Fibroblast of lung (primary cell): ENCODE results near the gene L3MBTL4. TPM values are rescaled to one million over a fixed set of nuclear protein-coding genes. Genes with fewer than 3 reads are reported as not detected.

ENCODE experiments used
- DNase-seq, 2 donors: peaks; one replicate each; pipeline versions ENCODE4 v3.0.0 to v3.0.0-alpha.2; 2010; ENCODE audit warnings: low read depth in 2 of 2
- H2AFZ ChIP-seq: 2 replicates; pipeline ENCODE4 v1.5.1; 2012; ENCODE audit warnings: low read length, control low read depth, inconsistent platforms
- H3K27ac ChIP-seq: 2 replicates; pipeline ENCODE4 v1.5.1; 2011; ENCODE audit warnings: low read length, control low read depth; ENCODE audit not compliant: insufficient read depth
- H3K27me3 ChIP-seq: 2 replicates; pipeline ENCODE4 v1.5.1; 2011; ENCODE audit warnings: mild to moderate bottlenecking, low read length; ENCODE audit not compliant: control insufficient read depth, insufficient read depth
- H3K36me3 ChIP-seq: 2 replicates; pipeline ENCODE4 v1.5.1; 2011; ENCODE audit warnings: low read length; ENCODE audit not compliant: control insufficient read depth, insufficient read depth
- H3K4me1 ChIP-seq: 2 replicates; pipeline ENCODE4 v1.5.1; 2011; ENCODE audit warnings: low read length; ENCODE audit not compliant: control insufficient read depth, insufficient read depth; ENCODE audit errors: extremely low read depth
- H3K4me2 ChIP-seq: 2 replicates; pipeline ENCODE4 v1.5.1; 2011; ENCODE audit warnings: low read length, control low read depth; ENCODE audit not compliant: insufficient read depth; ENCODE audit errors: extremely low read depth
- H3K4me3 ChIP-seq, 4 experiments: fragments of 200-600 bp in 1 of 4; sonication (generic) in 1 of 4; replicated peaks in 1 of 4; 2 replicates each; pipeline ENCODE4 v1.5.1; 2011 to 2016; ENCODE audit warnings: low read length in 4 of 4, low read depth in 3 of 4, mild to moderate bottlenecking in 3 of 4, control low read depth in 2 of 4, inconsistent platforms in 1 of 4, mixed read lengths in 1 of 4; ENCODE audit not compliant: insufficient read depth in 1 of 4; ENCODE audit errors: control extremely low read depth in 1 of 4
- H3K79me2 ChIP-seq: 2 replicates; pipeline ENCODE4 v1.5.1; 2012; ENCODE audit warnings: mild to moderate bottlenecking, low read length, inconsistent platforms; ENCODE audit not compliant: control insufficient read depth, insufficient read depth
- H3K9ac ChIP-seq: 2 replicates; pipeline ENCODE4 v1.5.1; 2011; ENCODE audit warnings: mild to moderate bottlenecking, low read length, control low read depth; ENCODE audit not compliant: insufficient read depth
- H3K9me3 ChIP-seq: 2 replicates; pipeline ENCODE4 v1.5.1; 2012; ENCODE audit warnings: low read depth, low read length; ENCODE audit not compliant: control insufficient read depth, insufficient read depth
- H4K20me1 ChIP-seq: 2 replicates; pipeline ENCODE4 v1.5.1; 2011; ENCODE audit warnings: low read length; ENCODE audit not compliant: control insufficient read depth, insufficient read depth; ENCODE audit errors: extremely low read depth
- EZH2 ChIP-seq: IDR thresholded peaks from 2 replicates; pipeline ENCODE4 v1.5.1; 2012; ENCODE audit warnings: low read length, control low read depth, mild to moderate bottlenecking; ENCODE audit errors: missing control alignments
- polyA plus RNA-seq, 2 donors: library from polyadenylated mRNA; depleted of rRNA in 1 of 2; stranded (reverse) in 1 of 2; unstranded in 1 of 2; fragments of >200 nt; gene quantifications; 2 replicates each; pipeline ENCODE4 v1.2.1, GENCODE V29; 2011 to 2012; ENCODE audit warnings: missing spikeins in 1 of 2
- total RNA-seq: library from RNA; depleted of rRNA; stranded (reverse); fragments of >200 nt; gene quantifications from 2 replicates; pipeline ENCODE4 v1.2.1, GENCODE V29; 2014
- TF ChIP-seq, protein P1 (sequence below), 2 donors: IDR thresholded peaks in 1 of 2; conservative IDR thresholded peaks in 1 of 2; 1 replicate in 1 of 2; 2 replicates in 1 of 2; pipeline ENCODE4 v1.5.1; 2011 to 2012; ENCODE audit warnings: low read length in 2 of 2, control low read depth in 1 of 2, inconsistent platforms in 1 of 2, low read depth in 1 of 2, mild to moderate bottlenecking in 1 of 2

The L3MBTL4 gene
- total and polyA plus RNA-seq, 2 donors (not counting 1 experiment from before 2014, with no cell fraction given): 0.06 to 0.33 TPM

DNA sequence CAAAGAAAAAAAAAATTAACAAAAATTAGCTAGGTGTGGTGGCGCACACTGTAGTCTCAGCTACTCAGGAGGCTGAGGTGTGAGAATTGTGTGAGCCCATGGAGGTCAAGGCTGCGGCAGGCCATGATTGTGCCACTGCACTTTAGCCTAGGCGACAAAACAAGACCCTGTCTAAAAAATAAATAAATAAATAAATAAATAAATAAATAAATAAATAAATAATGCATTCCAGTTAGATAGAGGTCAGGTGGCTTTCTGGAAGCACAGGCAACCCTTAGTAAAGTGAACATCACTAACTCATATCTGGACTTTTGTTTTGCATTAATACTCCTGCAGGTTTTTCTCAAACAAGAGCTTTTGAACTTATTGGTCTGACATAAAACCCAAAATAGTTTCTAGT lies 206.8 kb downstream of the L3MBTL4 start:
- TF ChIP-seq, protein P1, sequence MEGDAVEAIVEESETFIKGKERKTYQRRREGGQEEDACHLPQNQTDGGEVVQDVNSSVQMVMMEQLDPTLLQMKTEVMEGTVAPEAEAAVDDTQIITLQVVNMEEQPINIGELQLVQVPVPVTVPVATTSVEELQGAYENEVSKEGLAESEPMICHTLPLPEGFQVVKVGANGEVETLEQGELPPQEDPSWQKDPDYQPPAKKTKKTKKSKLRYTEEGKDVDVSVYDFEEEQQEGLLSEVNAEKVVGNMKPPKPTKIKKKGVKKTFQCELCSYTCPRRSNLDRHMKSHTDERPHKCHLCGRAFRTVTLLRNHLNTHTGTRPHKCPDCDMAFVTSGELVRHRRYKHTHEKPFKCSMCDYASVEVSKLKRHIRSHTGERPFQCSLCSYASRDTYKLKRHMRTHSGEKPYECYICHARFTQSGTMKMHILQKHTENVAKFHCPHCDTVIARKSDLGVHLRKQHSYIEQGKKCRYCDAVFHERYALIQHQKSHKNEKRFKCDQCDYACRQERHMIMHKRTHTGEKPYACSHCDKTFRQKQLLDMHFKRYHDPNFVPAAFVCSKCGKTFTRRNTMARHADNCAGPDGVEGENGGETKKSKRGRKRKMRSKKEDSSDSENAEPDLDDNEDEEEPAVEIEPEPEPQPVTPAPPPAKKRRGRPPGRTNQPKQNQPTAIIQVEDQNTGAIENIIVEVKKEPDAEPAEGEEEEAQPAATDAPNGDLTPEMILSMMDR (conservative IDR thresholded peaks at IDR 0.05 in 1 of 2, IDR thresholded peaks at IDR 0.05 in 1 of 2; ENCODE audit: low read depth in 1 of 2, low read length in 2 of 2): no peak
- no peak for TF ChIP-seq EZH2
- Histone ChIP-seq H3K4me3 (no peak overlapping the region), H3K4me2 (no peak overlapping the region), H2AFZ (no peak overlapping the region), H3K27ac (no peak overlapping the region), H3K36me3 (no peaks in the 10 kb centered on the region), H3K4me1 (no peaks in the 10 kb centered on the region), H3K27me3 (no peaks in the 10 kb centered on the region), H3K9me3 (no peaks in the 10 kb centered on the region), H3K9ac (no peak overlapping the region), H3K79me2 (no peaks in the 10 kb centered on the region), H4K20me1 (no peaks in the 10 kb centered on the region)
- no peak for DNase-seq

DNA sequence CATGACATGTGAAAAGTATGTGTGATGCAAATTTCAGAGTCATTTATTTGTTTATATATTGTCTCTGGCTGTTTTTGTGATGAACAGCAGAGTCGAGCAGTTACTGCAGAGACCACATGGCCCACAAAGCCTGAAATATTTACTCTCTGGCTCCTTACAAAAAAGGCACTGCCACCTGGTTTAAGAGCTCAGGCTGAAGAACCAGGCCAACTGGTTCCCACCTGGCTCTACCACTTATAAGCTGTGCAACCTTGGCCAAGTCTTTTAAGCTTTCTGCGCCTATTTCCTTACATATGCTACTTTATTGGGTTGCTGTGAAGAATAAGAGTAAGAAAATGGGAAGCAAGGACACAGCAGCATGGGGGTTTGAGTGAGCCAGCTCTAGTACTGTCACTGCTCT lies 207.6 kb downstream of the L3MBTL4 start:
- H4K20me1 ChIP-seq: no peaks in the 10 kb centered on the region
- no peak for DNase-seq
- TF ChIP-seq, protein P1 (conservative IDR thresholded peaks at IDR 0.05 in 1 of 2, IDR thresholded peaks at IDR 0.05 in 1 of 2; ENCODE audit: low read depth in 1 of 2, low read length in 2 of 2): no peak
- no peak for TF ChIP-seq EZH2

DNA sequence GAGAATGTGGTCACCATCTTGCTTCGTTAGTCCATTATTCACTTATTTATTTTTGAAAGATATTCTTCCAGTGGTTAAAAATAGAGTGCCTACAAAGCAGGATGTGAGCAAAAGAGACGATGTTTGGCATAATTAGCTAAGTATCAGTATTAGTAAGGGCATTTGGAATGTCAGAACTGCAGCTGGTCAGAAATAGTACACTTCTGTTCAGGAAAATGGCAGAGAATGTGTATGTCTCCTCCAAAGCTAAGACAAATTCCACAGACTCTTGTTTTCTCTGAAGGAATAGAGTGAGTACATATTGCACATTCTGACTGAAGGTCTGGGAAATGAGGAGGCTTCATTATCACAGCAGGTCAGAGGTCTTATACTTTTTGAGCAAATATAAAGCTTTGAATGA lies 209.0 kb downstream of the L3MBTL4 start:
- H3K4me1 ChIP-seq: no peaks in the 10 kb centered on the region
- H3K4me2 ChIP-seq: no peak overlapping the region
- TF ChIP-seq, protein P1 (conservative IDR thresholded peaks at IDR 0.05 in 1 of 2, IDR thresholded peaks at IDR 0.05 in 1 of 2; ENCODE audit: low read depth in 1 of 2, low read length in 2 of 2): no peak
- no peak for TF ChIP-seq EZH2
- H2AFZ ChIP-seq: no peak overlapping the region
- H3K9me3 ChIP-seq: no peaks in the 10 kb centered on the region
- no peak overlapping the region for H3K4me3 ChIP-seq
- H3K79me2 ChIP-seq: no peaks in the 10 kb centered on the region
- peak; percentile 39 to 79 for DNase-seq
- no peak overlapping the region for H3K27ac ChIP-seq
- no peaks in the 10 kb centered on the region for H3K36me3 ChIP-seq
- H3K9ac ChIP-seq: no peak overlapping the region
- no peaks in the 10 kb centered on the region for H4K20me1 ChIP-seq
- H3K27me3 ChIP-seq: no peaks in the 10 kb centered on the region

More for the DNA sequence above, 207.6 kb downstream of the L3MBTL4 start:
- Histone ChIP-seq H3K27ac (no peak overlapping the region), H3K36me3 (no peaks in the 10 kb centered on the region), H2AFZ (no peak overlapping the region), H3K4me1 (no peaks in the 10 kb centered on the region), H3K27me3 (no peaks in the 10 kb centered on the region), H3K4me2 (no peak overlapping the region), H3K9me3 (no peaks in the 10 kb centered on the region), H3K79me2 (no peaks in the 10 kb centered on the region), H3K9ac (no peak overlapping the region), H3K4me3 (no peak overlapping the region)
